Neural cell (in vitro differentiated cells): ENCODE data around the gene MTPN. TPM values are rescaled to one million over a fixed set of nuclear protein-coding genes. Genes with fewer than 3 reads are reported as not detected.

Source experiments
- H2AFZ ChIP-seq: fragments of 200-600, 300-800 bp; sonication (generic), shearing (Covaris generic); 2 replicates; pipeline ENCODE4 v1.6.0; 2014; ENCODE audit warnings: low read depth, mild to moderate bottlenecking, antibody characterized with exemption, low read length, moderate library complexity
- H3F3A ChIP-seq: fragments of 200-600 bp; shearing (Covaris generic); 2 replicates; pipeline ENCODE4 v1.6.1; 2016; ENCODE audit warnings: mild to moderate bottlenecking, moderate library complexity, mixed read lengths, antibody characterized with exemption, low read length; ENCODE audit not compliant: insufficient read depth, poor library complexity, severe bottlenecking
- H3K27ac ChIP-seq: fragments of 200-600, 300-800 bp; sonication (generic), shearing (Covaris generic); 2 replicates; pipeline ENCODE4 v1.5.1; 2014; ENCODE audit warnings: mild to moderate bottlenecking, low read length, moderate library complexity
- H3K27me3 ChIP-seq: fragments of 300-800, 200-600 bp; sonication (generic), shearing (Covaris generic); 2 replicates; pipeline ENCODE4 v1.6.0; 2014; ENCODE audit warnings: mild to moderate bottlenecking, low read depth, low read length, moderate library complexity; ENCODE audit not compliant: insufficient read depth
- H3K36me3 ChIP-seq: fragments of 300-800, 200-600 bp; sonication (generic), shearing (Covaris generic); 2 replicates; pipeline ENCODE4 v1.5.1; 2014; ENCODE audit warnings: mild to moderate bottlenecking, antibody characterized with exemption, low read length, moderate library complexity; ENCODE audit not compliant: insufficient read depth
- H3K4me2 ChIP-seq: fragments of 300-800, 200-600 bp; sonication (generic), shearing (Covaris generic); 2 replicates; pipeline ENCODE4 v1.6.0; 2014; ENCODE audit warnings: mild to moderate bottlenecking, low read length
- H3K4me3 ChIP-seq: fragments of 300-800, 200-600 bp; sonication (generic), shearing (Covaris generic); 2 replicates; pipeline ENCODE4 v1.5.1; 2014; ENCODE audit warnings: mild to moderate bottlenecking, low read length, moderate library complexity
- H3K79me2 ChIP-seq: fragments of 200-600 bp; shearing (Covaris generic); replicated peaks from 2 replicates; pipeline ENCODE4 v1.6.0; 2014; ENCODE audit warnings: mild to moderate bottlenecking, low read length, moderate library complexity; ENCODE audit not compliant: insufficient read depth
- H3K9ac ChIP-seq: fragments of 300-800, 200-600 bp; sonication (generic), shearing (Covaris generic); 2 replicates; pipeline ENCODE4 v1.6.1; 2016; ENCODE audit warnings: mild to moderate bottlenecking, low read length, mixed read lengths
- H3K9me2 ChIP-seq: fragments of 200-600 bp; shearing (Covaris generic); 2 replicates; pipeline ENCODE4 v1.6.1; 2016; ENCODE audit warnings: mild to moderate bottlenecking, low read length, mixed read lengths; ENCODE audit not compliant: insufficient read depth
- H3K9me3 ChIP-seq: fragments of 200-600, 300-800 bp; sonication (generic), shearing (Covaris generic); 2 replicates; pipeline ENCODE4 v1.6.1; 2016; ENCODE audit warnings: mild to moderate bottlenecking, mixed run types, low read length, moderate library complexity, mixed read lengths
- H4K20me1 ChIP-seq: fragments of 200-600 bp; shearing (Covaris generic); 2 replicates; pipeline ENCODE4 v1.6.1; 2016; ENCODE audit warnings: mild to moderate bottlenecking, mixed run types; ENCODE audit not compliant: insufficient read depth
- EP300 ChIP-seq: fragments of 450-650 bp; conservative IDR thresholded peaks from 2 replicates; pipeline ENCODE4 v1.6.1; 2014; ENCODE audit warnings: antibody characterized with exemption, mild to moderate bottlenecking, moderate library complexity; ENCODE audit not compliant: poor library complexity, severe bottlenecking
- EZH2 ChIP-seq: fragments of 200-600, 300-800 bp; shearing (Covaris generic), sonication (generic); IDR thresholded peaks from 2 replicates; pipeline ENCODE4 v1.6.1; 2014; ENCODE audit warnings: antibody characterized with exemption, low read length, borderline replicate concordance, mild to moderate bottlenecking; ENCODE audit not compliant: insufficient read depth, poor library complexity, severe bottlenecking
- MXI1 ChIP-seq: fragments of 450-650 bp; conservative IDR thresholded peaks from 2 replicates; pipeline ENCODE4 v1.6.1; 2014; ENCODE audit warnings: antibody characterized with exemption, mild to moderate bottlenecking; ENCODE audit not compliant: poor library complexity, severe bottlenecking
- POLR2AphosphoS5 ChIP-seq: IDR thresholded peaks from 2 replicates; pipeline ENCODE4 v1.6.1; 2012
- RAD21 ChIP-seq: fragments of 450-650 bp; conservative IDR thresholded peaks from 2 replicates; pipeline ENCODE4 v1.6.1; 2014; ENCODE audit warnings: antibody characterized with exemption, mild to moderate bottlenecking, moderate library complexity
- SMC3 ChIP-seq: fragments of 450-650 bp; conservative IDR thresholded peaks from 2 replicates; pipeline ENCODE4 v1.6.1; 2014; ENCODE audit warnings: antibody characterized with exemption, mild to moderate bottlenecking, moderate library complexity; ENCODE audit not compliant: poor library complexity
- TAF1 ChIP-seq: IDR thresholded peaks from 2 replicates; pipeline ENCODE4 v1.6.1; 2012; ENCODE audit warnings: low read depth
- polyA plus RNA-seq: library from polyadenylated mRNA; depleted of rRNA; stranded (reverse); fragments of >200 nt; gene quantifications from 2 replicates; pipeline ENCODE4 v1.2.3, GENCODE V29; 2014
- TF ChIP-seq, protein P1 (sequence below): fragments of 450-650 bp; IDR thresholded peaks from 2 replicates; pipeline ENCODE4 v1.5.1; 2014; ENCODE audit warnings: antibody characterized with exemption, mild to moderate bottlenecking, moderate library complexity; ENCODE audit not compliant: poor library complexity, severe bottlenecking
- TF ChIP-seq, protein P2 (sequence below): IDR thresholded peaks from 2 replicates; pipeline ENCODE4 v1.6.1; 2012; ENCODE audit warnings: borderline replicate concordance

Gene MTPN
- polyA plus RNA-seq, 1 donor from 2014 or later, result 133 TPM

DNA sequence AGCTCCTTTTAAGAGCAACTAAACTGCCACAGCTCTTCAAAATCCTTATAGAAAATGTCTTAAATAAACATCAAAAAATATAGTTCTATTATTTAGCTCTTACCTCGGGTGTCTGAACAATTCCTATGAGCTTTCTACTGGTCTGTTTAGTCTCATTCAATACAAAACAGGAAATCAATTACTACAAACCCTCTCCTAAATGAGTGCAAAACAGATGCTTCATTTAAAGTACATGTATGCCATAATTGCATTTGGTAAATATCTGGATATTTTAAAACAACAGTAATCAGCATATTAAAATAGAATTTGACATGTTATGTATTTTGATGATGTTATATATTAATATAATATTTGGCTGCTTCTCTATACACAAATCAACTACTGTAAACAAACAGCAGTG, 38.5 kb upstream of the MTPN start:
- no peaks in the 10 kb centered on the region for H3K79me2 ChIP-seq
- no peak overlapping the region for H3K4me3 ChIP-seq
- no peaks in the 10 kb centered on the region for H3K9me3 ChIP-seq
- H3K9me2 ChIP-seq, result no peaks in the 10 kb centered on the region
- TF ChIP-seq TAF1, result no peak
- TF ChIP-seq, protein P1, sequence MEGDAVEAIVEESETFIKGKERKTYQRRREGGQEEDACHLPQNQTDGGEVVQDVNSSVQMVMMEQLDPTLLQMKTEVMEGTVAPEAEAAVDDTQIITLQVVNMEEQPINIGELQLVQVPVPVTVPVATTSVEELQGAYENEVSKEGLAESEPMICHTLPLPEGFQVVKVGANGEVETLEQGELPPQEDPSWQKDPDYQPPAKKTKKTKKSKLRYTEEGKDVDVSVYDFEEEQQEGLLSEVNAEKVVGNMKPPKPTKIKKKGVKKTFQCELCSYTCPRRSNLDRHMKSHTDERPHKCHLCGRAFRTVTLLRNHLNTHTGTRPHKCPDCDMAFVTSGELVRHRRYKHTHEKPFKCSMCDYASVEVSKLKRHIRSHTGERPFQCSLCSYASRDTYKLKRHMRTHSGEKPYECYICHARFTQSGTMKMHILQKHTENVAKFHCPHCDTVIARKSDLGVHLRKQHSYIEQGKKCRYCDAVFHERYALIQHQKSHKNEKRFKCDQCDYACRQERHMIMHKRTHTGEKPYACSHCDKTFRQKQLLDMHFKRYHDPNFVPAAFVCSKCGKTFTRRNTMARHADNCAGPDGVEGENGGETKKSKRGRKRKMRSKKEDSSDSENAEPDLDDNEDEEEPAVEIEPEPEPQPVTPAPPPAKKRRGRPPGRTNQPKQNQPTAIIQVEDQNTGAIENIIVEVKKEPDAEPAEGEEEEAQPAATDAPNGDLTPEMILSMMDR, result no peak
- TF ChIP-seq, protein P2, sequence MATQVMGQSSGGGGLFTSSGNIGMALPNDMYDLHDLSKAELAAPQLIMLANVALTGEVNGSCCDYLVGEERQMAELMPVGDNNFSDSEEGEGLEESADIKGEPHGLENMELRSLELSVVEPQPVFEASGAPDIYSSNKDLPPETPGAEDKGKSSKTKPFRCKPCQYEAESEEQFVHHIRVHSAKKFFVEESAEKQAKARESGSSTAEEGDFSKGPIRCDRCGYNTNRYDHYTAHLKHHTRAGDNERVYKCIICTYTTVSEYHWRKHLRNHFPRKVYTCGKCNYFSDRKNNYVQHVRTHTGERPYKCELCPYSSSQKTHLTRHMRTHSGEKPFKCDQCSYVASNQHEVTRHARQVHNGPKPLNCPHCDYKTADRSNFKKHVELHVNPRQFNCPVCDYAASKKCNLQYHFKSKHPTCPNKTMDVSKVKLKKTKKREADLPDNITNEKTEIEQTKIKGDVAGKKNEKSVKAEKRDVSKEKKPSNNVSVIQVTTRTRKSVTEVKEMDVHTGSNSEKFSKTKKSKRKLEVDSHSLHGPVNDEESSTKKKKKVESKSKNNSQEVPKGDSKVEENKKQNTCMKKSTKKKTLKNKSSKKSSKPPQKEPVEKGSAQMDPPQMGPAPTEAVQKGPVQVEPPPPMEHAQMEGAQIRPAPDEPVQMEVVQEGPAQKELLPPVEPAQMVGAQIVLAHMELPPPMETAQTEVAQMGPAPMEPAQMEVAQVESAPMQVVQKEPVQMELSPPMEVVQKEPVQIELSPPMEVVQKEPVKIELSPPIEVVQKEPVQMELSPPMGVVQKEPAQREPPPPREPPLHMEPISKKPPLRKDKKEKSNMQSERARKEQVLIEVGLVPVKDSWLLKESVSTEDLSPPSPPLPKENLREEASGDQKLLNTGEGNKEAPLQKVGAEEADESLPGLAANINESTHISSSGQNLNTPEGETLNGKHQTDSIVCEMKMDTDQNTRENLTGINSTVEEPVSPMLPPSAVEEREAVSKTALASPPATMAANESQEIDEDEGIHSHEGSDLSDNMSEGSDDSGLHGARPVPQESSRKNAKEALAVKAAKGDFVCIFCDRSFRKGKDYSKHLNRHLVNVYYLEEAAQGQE, result no peak
- TF ChIP-seq MXI1, result no peak
- no peak for TF ChIP-seq EZH2
- no peak for TF ChIP-seq SMC3
- TF ChIP-seq POLR2AphosphoS5, result no peak
- no peak for TF ChIP-seq RAD21
- TF ChIP-seq EP300, result no peak
- no peaks in the 10 kb centered on the region for H3K36me3 ChIP-seq
- no peak overlapping the region for H3K9ac ChIP-seq
- no peaks in the 10 kb centered on the region for H3K27me3 ChIP-seq
- no peaks in the 10 kb centered on the region for H3F3A ChIP-seq
- H2AFZ ChIP-seq, result no peak overlapping the region
- H3K4me2 ChIP-seq, result no peak overlapping the region
- no peaks in the 10 kb centered on the region for H4K20me1 ChIP-seq
- no peak overlapping the region for H3K27ac ChIP-seq

DNA sequence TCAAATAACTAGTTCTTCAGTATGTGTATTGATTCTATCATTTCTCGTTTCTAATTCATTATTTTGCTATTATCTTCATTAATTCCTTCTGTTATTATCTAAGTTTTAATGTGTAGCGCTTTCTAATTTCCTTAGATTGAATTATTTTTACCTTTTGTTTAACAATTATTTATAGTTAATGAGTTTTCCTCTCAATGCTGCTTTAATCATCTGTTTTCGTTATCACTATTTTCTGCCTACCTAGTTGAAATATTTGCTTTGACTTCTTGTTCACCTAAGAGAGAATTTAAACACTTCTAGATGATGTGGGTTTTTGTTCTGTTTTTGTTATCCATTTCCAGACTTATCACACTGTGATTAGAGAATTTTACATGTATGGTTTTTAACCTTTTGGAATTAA, 37.5 kb upstream of the MTPN start:
- Histone ChIP-seq H3K9ac (no peak overlapping the region), H4K20me1 (no peaks in the 10 kb centered on the region), H3F3A (no peaks in the 10 kb centered on the region), H3K79me2 (no peaks in the 10 kb centered on the region), H3K36me3 (no peaks in the 10 kb centered on the region), H3K9me3 (no peaks in the 10 kb centered on the region), H3K27ac (no peak overlapping the region), H2AFZ (no peak overlapping the region), H3K4me2 (no peak overlapping the region), H3K4me3 (no peak overlapping the region), H3K27me3 (no peaks in the 10 kb centered on the region), H3K9me2 (no peaks in the 10 kb centered on the region)
- no peak for TF ChIP-seq MXI1
- TF ChIP-seq, protein P2, result no peak
